DOHH2 (cell line): ENCODE data around the gene LSM5.
"Not testable (repeated sequence)": the region's sequence is repeated elsewhere in the genome, so short reads cannot be mapped to it uniquely, and the experiment has no call there.

Source experiments
- H3F3A ChIP-seq: fragments of 200-600 bp; sonication (generic), shearing (Covaris generic); 2 replicates; pipeline ENCODE4 v1.6.0; 2016; ENCODE audit warnings: antibody characterized with exemption, mild to moderate bottlenecking; ENCODE audit not compliant: control insufficient read depth, insufficient read depth
- H3K27ac ChIP-seq: fragments of 200-600 bp; sonication (generic); 2 replicates; pipeline ENCODE4 v1.5.1; 2014; ENCODE audit warnings: low read depth, mild to moderate bottlenecking, low read length, moderate library complexity
- H3K27me3 ChIP-seq: fragments of 200-600 bp; sonication (generic); 2 replicates; pipeline ENCODE4 v1.6.1; 2014; ENCODE audit warnings: mild to moderate bottlenecking, low read length, mixed read lengths; ENCODE audit not compliant: control insufficient read depth
- H3K36me3 ChIP-seq: fragments of 200-600 bp; sonication (generic); 2 replicates; pipeline ENCODE4 v1.6.1; 2014; ENCODE audit warnings: mild to moderate bottlenecking, low read length, moderate library complexity, mixed read lengths; ENCODE audit not compliant: control insufficient read depth
- H3K4me1 ChIP-seq: fragments of 200-600 bp; sonication (generic); 2 replicates; pipeline ENCODE4 v1.6.1; 2014; ENCODE audit warnings: mild to moderate bottlenecking, low read length, mixed read lengths; ENCODE audit not compliant: control insufficient read depth
- H3K4me2 ChIP-seq: fragments of 200-600 bp; sonication (generic); 2 replicates; pipeline ENCODE4 v1.6.0; 2014; ENCODE audit warnings: mild to moderate bottlenecking, low read length, moderate library complexity
- H3K4me3 ChIP-seq: fragments of 200-600 bp; sonication (generic); 2 replicates; pipeline ENCODE4 v1.5.1; 2014; ENCODE audit warnings: mild to moderate bottlenecking, low read length, mixed read lengths
- H3K79me2 ChIP-seq: fragments of 200-600 bp; sonication (generic); 2 replicates; pipeline ENCODE4 v1.6.1; 2014; ENCODE audit warnings: mild to moderate bottlenecking, low read length, mixed read lengths; ENCODE audit not compliant: control insufficient read depth
- H3K9me2 ChIP-seq: fragments of 200-600 bp; sonication (generic); replicated peaks from 2 replicates; pipeline ENCODE4 v1.6.1; 2014; ENCODE audit warnings: mild to moderate bottlenecking, low read length, mixed read lengths; ENCODE audit not compliant: control insufficient read depth
- H3K9me3 ChIP-seq: fragments of 200-600 bp; sonication (generic); 2 replicates; pipeline ENCODE4 v1.6.1; 2014; ENCODE audit warnings: antibody characterized with exemption, low read length, mixed read lengths; ENCODE audit not compliant: control insufficient read depth, insufficient read depth
- H4K20me1 ChIP-seq: fragments of 200-600 bp; sonication (generic); 2 replicates; pipeline ENCODE4 v1.6.0; 2014; ENCODE audit warnings: low read depth, mild to moderate bottlenecking, antibody characterized with exemption, low read length, moderate library complexity; ENCODE audit not compliant: control insufficient read depth, insufficient read depth
- EZH2phosphoT487 ChIP-seq: fragments of 200-600 bp; sonication (generic); IDR thresholded peaks from 2 replicates; pipeline ENCODE4 v1.6.1; 2017; ENCODE audit warnings: borderline replicate concordance, mild to moderate bottlenecking, antibody characterized with exemption, low read length, moderate library complexity, mixed read lengths
- TF ChIP-seq, protein P1 (sequence below): fragments of 200-600 bp; sonication (generic); IDR thresholded peaks from one replicate; pipeline ENCODE4 v1.5.1; 2014; ENCODE audit warnings: antibody characterized with exemption, mild to moderate bottlenecking, low read depth, low read length; ENCODE audit not compliant: poor library complexity, severe bottlenecking

Gene LSM5

DNA sequence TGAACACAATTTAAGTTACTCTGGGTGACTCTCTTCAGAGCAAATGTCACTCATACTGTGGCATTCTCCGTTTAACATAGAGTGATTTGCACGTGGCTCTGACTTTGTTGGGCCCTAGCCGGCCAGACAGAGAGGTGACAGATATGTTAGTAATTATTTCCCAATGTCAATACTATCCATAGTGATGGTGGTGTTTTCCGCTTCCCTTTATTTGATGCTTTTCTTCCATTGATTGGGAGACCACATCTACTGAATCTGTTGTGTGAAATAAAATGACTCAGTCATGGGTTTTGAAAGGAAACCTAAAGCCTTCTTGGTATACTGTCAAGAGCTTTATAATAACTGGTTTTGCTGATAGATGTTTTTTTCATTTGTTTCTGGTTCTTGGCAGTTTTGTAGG, 12.5 kb upstream of the LSM5 start:
- H3K36me3 ChIP-seq = peaks cover 43% of the 10 kb centered on the region
- no peaks in the 10 kb centered on the region for H3K9me3 ChIP-seq
- H3K4me2 ChIP-seq = no peak overlapping the region
- TF ChIP-seq, protein P1, sequence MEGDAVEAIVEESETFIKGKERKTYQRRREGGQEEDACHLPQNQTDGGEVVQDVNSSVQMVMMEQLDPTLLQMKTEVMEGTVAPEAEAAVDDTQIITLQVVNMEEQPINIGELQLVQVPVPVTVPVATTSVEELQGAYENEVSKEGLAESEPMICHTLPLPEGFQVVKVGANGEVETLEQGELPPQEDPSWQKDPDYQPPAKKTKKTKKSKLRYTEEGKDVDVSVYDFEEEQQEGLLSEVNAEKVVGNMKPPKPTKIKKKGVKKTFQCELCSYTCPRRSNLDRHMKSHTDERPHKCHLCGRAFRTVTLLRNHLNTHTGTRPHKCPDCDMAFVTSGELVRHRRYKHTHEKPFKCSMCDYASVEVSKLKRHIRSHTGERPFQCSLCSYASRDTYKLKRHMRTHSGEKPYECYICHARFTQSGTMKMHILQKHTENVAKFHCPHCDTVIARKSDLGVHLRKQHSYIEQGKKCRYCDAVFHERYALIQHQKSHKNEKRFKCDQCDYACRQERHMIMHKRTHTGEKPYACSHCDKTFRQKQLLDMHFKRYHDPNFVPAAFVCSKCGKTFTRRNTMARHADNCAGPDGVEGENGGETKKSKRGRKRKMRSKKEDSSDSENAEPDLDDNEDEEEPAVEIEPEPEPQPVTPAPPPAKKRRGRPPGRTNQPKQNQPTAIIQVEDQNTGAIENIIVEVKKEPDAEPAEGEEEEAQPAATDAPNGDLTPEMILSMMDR = no peak
- no peak for TF ChIP-seq EZH2phosphoT487
- H3K4me3 ChIP-seq = no peak overlapping the region
- H3K4me1 ChIP-seq = peaks cover 15% of the 10 kb centered on the region
- H3K27ac ChIP-seq = no peak overlapping the region
- peaks cover 97% of the 10 kb centered on the region for H3K79me2 ChIP-seq
- no peaks in the 10 kb centered on the region for H3K27me3 ChIP-seq
- no peaks in the 10 kb centered on the region for H4K20me1 ChIP-seq
- H3K9me2 ChIP-seq = no peaks in the 10 kb centered on the region
- no peaks in the 10 kb centered on the region for H3F3A ChIP-seq

DNA sequence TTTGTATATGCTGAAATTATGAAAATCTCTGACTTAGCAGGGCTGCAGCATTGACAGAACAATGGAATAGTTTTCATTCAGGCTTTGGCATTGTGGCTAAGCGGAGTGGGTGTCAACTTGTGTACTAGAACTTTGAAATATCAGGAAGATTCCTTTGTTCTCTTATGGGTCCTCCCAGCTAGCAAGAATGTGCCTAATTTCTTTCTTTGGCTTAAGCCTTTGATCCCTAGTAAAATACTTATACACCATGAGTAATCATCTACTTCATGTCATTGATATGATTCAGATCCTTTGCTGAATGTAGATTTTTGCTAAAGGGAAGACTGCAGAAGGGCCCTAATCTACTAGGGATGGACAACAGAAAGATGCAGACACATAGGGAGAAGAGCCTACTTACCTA, 11.3 kb upstream of the LSM5 start:
- TF ChIP-seq EZH2phosphoT487 = no peak
- TF ChIP-seq, protein P1 = no peak
- peaks cover 45% of the 10 kb centered on the region for H3K36me3 ChIP-seq
- no peaks in the 10 kb centered on the region for H3K9me3 ChIP-seq
- no peak overlapping the region for H3K4me3 ChIP-seq
- no peaks in the 10 kb centered on the region for H3F3A ChIP-seq
- H3K79me2 ChIP-seq = peaks cover 97% of the 10 kb centered on the region
- H3K4me2 ChIP-seq = peak overlapping the region; percentile 10; the same call in 1 of the 2 replicates
- H3K27me3 ChIP-seq = no peaks in the 10 kb centered on the region
- H4K20me1 ChIP-seq = 0 out of 2 replicates have a peak, but pooled peaks cover 3% of the 10 kb centered on the region
- no peak overlapping the region for H3K27ac ChIP-seq
- peaks cover 25% of the 10 kb centered on the region for H3K4me1 ChIP-seq
- H3K9me2 ChIP-seq = no peaks in the 10 kb centered on the region

DNA sequence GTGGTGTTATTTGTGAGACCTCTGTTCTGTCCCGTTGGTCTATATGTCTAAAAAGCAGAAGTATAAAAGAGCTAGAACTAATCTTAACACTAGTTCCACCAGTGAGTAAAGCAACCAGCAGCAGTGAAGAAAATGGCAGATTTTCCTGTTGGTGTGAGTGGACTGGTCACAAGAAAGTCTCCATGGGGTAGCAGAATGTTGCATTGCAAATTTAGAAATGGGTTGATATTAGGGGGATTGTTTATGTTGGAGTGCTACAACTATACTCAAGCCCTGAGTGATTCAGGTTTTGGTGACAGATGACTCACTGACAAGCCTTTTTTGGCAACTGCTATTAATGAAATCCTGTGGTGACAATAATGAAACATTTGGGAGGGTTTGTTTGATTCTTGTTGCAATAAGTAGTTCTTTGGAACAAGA, 10.8 kb upstream of the LSM5 start:
- H3K9me3 ChIP-seq = no peaks in the 10 kb centered on the region
- peak overlapping the region; percentile 10 for H3K4me2 ChIP-seq
- peaks cover 47% of the 10 kb centered on the region for H3K36me3 ChIP-seq
- H3K79me2 ChIP-seq = peaks cover 98% of the 10 kb centered on the region
- peaks cover 27% of the 10 kb centered on the region for H3K4me1 ChIP-seq
- H3K4me3 ChIP-seq = no peak overlapping the region
- H3K9me2 ChIP-seq = no peaks in the 10 kb centered on the region
- H4K20me1 ChIP-seq = 0 out of 2 replicates have a peak, but pooled peaks cover 9% of the 10 kb centered on the region
- H3K27me3 ChIP-seq = no peaks in the 10 kb centered on the region
- no peak overlapping the region for H3K27ac ChIP-seq
- no peaks in the 10 kb centered on the region for H3F3A ChIP-seq
- no peak for TF ChIP-seq EZH2phosphoT487
- TF ChIP-seq, protein P1 = no peak

DNA sequence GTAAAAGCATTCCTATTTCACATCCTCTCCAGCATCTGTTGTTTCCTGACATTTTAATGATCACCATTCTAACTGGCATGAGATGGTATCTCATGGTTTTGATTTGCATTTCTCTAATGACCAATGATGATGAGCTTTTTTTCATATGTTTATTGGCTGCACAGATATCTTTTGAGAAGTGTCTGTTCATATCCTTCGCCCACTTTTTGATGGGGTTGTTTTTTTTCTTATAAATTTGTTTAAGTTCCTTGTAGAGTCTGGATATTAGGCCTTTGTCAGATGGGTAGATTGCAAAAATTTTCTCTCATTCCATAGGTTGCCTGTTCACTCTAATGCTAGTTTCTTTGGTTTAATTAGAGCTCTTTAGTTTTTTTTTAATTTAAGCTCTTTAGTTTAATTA, 10.0 kb upstream of the LSM5 start:
- Histone ChIP-seq H3K79me2 (peaks cover 93% of the 10 kb centered on the region), H3K36me3 (peaks cover 50% of the 10 kb centered on the region), H3K4me1 (peaks cover 27% of the 10 kb centered on the region)
- H3K9me2 ChIP-seq, H3K9me3 ChIP-seq, H3K27ac ChIP-seq, H4K20me1 ChIP-seq, H3K4me3 ChIP-seq, H3K27me3 ChIP-seq, H3K4me2 ChIP-seq, H3F3A ChIP-seq: not testable (repeated sequence)

DNA sequence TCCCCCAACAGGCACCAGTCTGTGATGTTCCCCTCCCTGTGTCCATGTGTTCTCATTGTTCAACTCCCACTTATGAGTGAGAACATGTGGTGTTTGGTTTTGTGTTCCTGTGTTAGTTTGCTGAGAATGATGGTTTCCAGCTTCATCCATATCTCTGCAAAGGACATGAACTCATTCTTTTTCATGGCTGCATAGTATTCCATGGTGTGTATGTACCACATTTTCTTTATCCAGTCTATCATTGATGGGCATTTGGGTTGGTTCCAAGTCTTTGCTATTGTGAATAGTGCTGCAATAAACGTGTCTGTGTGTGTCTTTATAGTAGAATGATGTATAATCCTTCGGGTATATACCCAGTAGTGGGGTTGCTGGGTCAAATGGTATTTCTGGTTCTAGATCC, 9.6 kb upstream of the LSM5 start:
- H3F3A ChIP-seq, H3K9me2 ChIP-seq, H3K9me3 ChIP-seq, H3K27me3 ChIP-seq, H4K20me1 ChIP-seq, H3K27ac ChIP-seq, H3K4me3 ChIP-seq, H3K4me2 ChIP-seq: not testable (repeated sequence)
- Histone ChIP-seq H3K4me1 (peaks cover 28% of the 10 kb centered on the region), H3K79me2 (peaks cover 91% of the 10 kb centered on the region), H3K36me3 (peaks cover 50% of the 10 kb centered on the region)
